Pancreas (tissue), 10 donors: ENCODE measurements around the gene ALG12. TPM values are rescaled to one million over a fixed set of nuclear protein-coding genes. Genes with fewer than 3 reads are reported as not detected.

Source experiments
- ATAC-seq, 4 donors: fragments of 200-7000 bp; cut with Tn5 transposase; one replicate each; pipeline versions ENCODE4 v1.8.0 to v1.9.1; 2020; ENCODE audit warnings: mild to moderate bottlenecking in 4 of 4, moderate library complexity in 4 of 4
- DNase-seq, 6 donors: peaks; one replicate each; pipeline ENCODE4 v3.0.0-alpha.2; 2020
- FAIRE-seq: peaks from 2 replicates; lab custom pipeline; 2012; peaks lifted over from hg19 to GRCh38; lab: Jason Lieb, UNC
- H3K27ac ChIP-seq, 4 donors: fragments of 200-600 bp; sonication (generic); 1 replicate in 3 of 4; 2 replicates in 1 of 4; pipeline versions ENCODE4 v1.5.0 to v1.8.0; 2020
- H3K27me3 ChIP-seq, 4 donors: fragments of 200-600 bp; one replicate each; pipeline ENCODE4 v1.8.0; 2021
- H3K36me3 ChIP-seq, 3 donors: fragments of 200-600 bp; sonication (generic) in 1 of 3; one replicate each; pipeline versions ENCODE4 v1.5.0 to v1.8.0; 2020 to 2021
- H3K4me1 ChIP-seq, 3 donors: fragments of 200-600 bp; one replicate each; pipeline ENCODE4 v1.8.0; 2021
- H3K4me3 ChIP-seq, 4 donors: fragments of 200-600 bp; sonication (generic) in 2 of 4; one replicate each; pipeline versions ENCODE4 v1.5.0 to v1.8.0; 2020 to 2021
- H3K9me3 ChIP-seq, 4 donors: fragments of 200-600 bp; one replicate each; pipeline ENCODE4 v1.8.0; 2021
- CTCF ChIP-seq, 4 donors: fragments of 200-600 bp; sonication (generic) in 3 of 4; IDR thresholded peaks; one replicate each; pipeline versions ENCODE4 v1.5.0 to v1.8.0; 2021; ENCODE audit warnings: antibody characterized with exemption in 4 of 4
- WGBS, 2 donors: extraction: QIAGEN DNeasy Blood & Tissue Kit; methylation state at CpG; one replicate each; pipeline ENCODE4 v1.1.7; 2013; 5-methylcytosine and 5-hydroxymethylcytosine counted together
- intact Hi-C, 3 donors: fragments of 100-400 bp; cut with DNase I; formaldehyde crosslinking; loops; one replicate each; pipeline versions ENCODE4 v1.11.1 to v1.14.2; 2022
- polyA plus RNA-seq, 2 donors: library from polyadenylated mRNA; stranded (reverse); fragments of 200-250 nt; gene quantifications; one replicate each; pipeline ENCODE4 v1.2.3, GENCODE V29; 2013
- total RNA-seq, 6 donors: library from RNA; stranded (reverse); fragmentation: NEBNext Ultra II Directional in 4 of 6; extraction: Animal tissue kit (Norgen Biotek cat#: 25700) in 4 of 6; gene quantifications; one replicate each; pipeline versions ENCODE4 v1.2.1 to v1.2.4, GENCODE V29; 2021 to 2023
- donor health status: healthy with polysubstance abuse.
- donor health status: DM: no; HTN: no; CAD: no; lungs with moderate emphysema.
- donor health status: DM: no; HTN: no; CAD: no.
- donor health status: control.
- donor health status: control.
- donor health status: Bipolar disorder and iron deficiency.
- donor health status: DM: yes; HTN: yes; CAD: no.
- donor health status: DM: no; HTN: no; CAD: no.
- donor health status: DM: no; HTN: no; CAD: no.
- donor health status: DM: yes; HTN: yes; CAD: no.

The ALG12 gene
- total and polyA plus RNA-seq, 8 donors, result 7.1 to 13.1 (median 10.8) TPM

DNA sequence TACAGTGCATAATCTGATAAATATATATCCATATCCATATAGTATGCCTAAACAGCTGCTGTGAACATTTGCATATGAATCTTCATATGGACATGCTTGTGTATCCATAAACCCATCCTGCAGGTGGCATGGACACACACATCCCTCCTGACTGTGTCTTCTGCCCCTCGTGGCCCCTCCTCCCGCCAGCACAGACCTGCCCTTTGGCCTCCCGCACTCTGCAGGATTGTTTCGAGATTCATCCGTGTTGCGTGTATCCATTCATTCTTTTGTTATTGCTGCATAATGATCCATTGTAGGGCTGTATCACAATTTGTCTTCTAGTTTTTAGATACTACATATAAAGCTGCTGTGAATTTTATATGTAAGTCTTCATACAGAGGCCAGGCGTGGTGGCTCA lies 40.6 kb downstream of the ALG12 start:
- Histone ChIP-seq H3K4me3 (no peak overlapping the region), H3K27me3 (no peaks in the 10 kb centered on the region), H3K27ac (no peak overlapping the region), H3K4me1 (peaks cover 0 to 3% (median 0%) of the 10 kb centered on the region in 3 donors), H3K36me3 (no peaks in the 10 kb centered on the region), H3K9me3 (no peaks in the 10 kb centered on the region)
- no peak for FAIRE-seq
- ATAC-seq, result no peak
- TF ChIP-seq CTCF (IDR thresholded peaks at IDR 0.05), result no peak
- WGBS, 2 donors, result 96 to 97% methylated on average over 7 of the region's 7 CpGs
- DNase-seq, result no peak
- intact Hi-C loops, result no loop called here

GRCh38 chr22:49873228-49873940 lies 44.9 kb downstream of the ALG12 start:
- no peak overlapping the region for H3K4me3 ChIP-seq
- TF ChIP-seq CTCF (IDR thresholded peaks at IDR 0.05), result no peak
- H3K36me3 ChIP-seq, result no peaks in the 10 kb centered on the region
- no peaks in the 10 kb centered on the region for H3K9me3 ChIP-seq
- peaks cover 0 to 3% (median 0%) of the 10 kb centered on the region in 3 donors for H3K4me1 ChIP-seq
- ATAC-seq (no peak), DNase-seq (no peak), FAIRE-seq (no peak)
- intact Hi-C loops, result no loop called here
- H3K27me3 ChIP-seq, result no peaks in the 10 kb centered on the region
- no peak overlapping the region for H3K27ac ChIP-seq
- WGBS, 2 donors, result 88 to 89% methylated on average over 16 of the region's 16 CpGs

DNA sequence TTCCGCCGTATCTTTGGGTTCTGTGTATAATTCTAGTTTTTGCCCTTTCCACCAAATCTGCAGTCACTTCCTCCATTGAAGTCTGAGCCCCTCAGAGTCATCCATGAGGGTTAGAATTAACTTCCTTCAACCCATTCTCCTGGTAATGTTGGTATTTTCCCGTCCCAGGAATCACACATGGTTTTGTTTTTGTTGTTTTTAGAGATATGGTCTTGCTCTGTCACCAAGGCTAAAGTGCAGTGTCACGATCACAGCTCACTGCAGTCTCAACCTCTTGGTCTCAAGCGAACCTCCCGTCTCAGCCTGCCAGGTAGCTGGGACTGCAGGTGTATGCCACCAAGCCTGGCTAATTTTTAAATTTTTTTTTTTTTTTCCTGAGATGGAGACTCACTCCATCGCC lies 45.9 kb downstream of the ALG12 start:
- ATAC-seq (no peak), FAIRE-seq (no peak), DNase-seq (no peak)
- no peaks in the 10 kb centered on the region for H3K36me3 ChIP-seq
- no peaks in the 10 kb centered on the region for H3K27me3 ChIP-seq
- peaks cover 0 to 3% (median 0%) of the 10 kb centered on the region in 3 donors for H3K4me1 ChIP-seq
- intact Hi-C loops, result no loop called here
- no peak overlapping the region for H3K4me3 ChIP-seq
- 92 to 93% methylated on average over 7 of the region's 7 CpGs for WGBS, 2 donors
- H3K9me3 ChIP-seq, result no peaks in the 10 kb centered on the region
- no peak for TF ChIP-seq CTCF (IDR thresholded peaks at IDR 0.05)
- H3K27ac ChIP-seq, result no peak overlapping the region

GRCh38 chr22:49871482-49871881 lies 46.8 kb downstream of the ALG12 start:
- WGBS, 2 donors, result 96 to 98% methylated on average over 4 of the region's 4 CpGs
- no peak for ATAC-seq

More at GRCh38 chr22:49871482-49871881, 46.8 kb downstream of the ALG12 start:
- TF ChIP-seq CTCF (IDR thresholded peaks at IDR 0.05), result no peak
- no peaks in the 10 kb centered on the region for H3K36me3 ChIP-seq
- DNase-seq (no peak), FAIRE-seq (no peak)
- H3K27ac ChIP-seq, result no peak overlapping the region
- no peak overlapping the region for H3K4me3 ChIP-seq
- H3K27me3 ChIP-seq, result no peaks in the 10 kb centered on the region
- no peaks in the 10 kb centered on the region for H3K9me3 ChIP-seq
- intact Hi-C loops, result no loop called here
- H3K4me1 ChIP-seq, result peaks cover 0 to 3% (median 0%) of the 10 kb centered on the region in 3 donors
